GM10266 (cell line): ENCODE measurements around the gene LAMA1.

ENCODE experiments used
- DNase-seq: peaks from one replicate; pipeline ENCODE4 v3.0.0; 2012; ENCODE audit errors: extremely low spot score
- CTCF ChIP-seq: IDR thresholded peaks from 2 replicates; pipeline ENCODE4 v1.5.1; 2012; ENCODE audit warnings: mild to moderate bottlenecking, low read depth; ENCODE audit not compliant: control insufficient read depth, insufficient read depth; ENCODE audit errors: missing control alignments

LAMA1 gene

GRCh38 chr18:6994771-6995430 lies 122.7 kb downstream of the LAMA1 start:
- TF ChIP-seq CTCF: no peak
- no peak for DNase-seq

GRCh38 chr18:6994056-6994770 lies 123.4 kb downstream of the LAMA1 start:
- no peak for DNase-seq
- TF ChIP-seq CTCF: no peak

GRCh38 chr18:6992761-6993160 lies 124.8 kb downstream of the LAMA1 start:
- no peak for DNase-seq
- no peak for TF ChIP-seq CTCF

- no peak for DNase-seq
- no peak for TF ChIP-seq CTCF
Measured at GRCh38 chr18:6983366-6983765, 134.2 kb downstream of the LAMA1 start.

- no peak for DNase-seq
- no peak for TF ChIP-seq CTCF
Measured at GRCh38 chr18:6982398-6982797, 135.2 kb downstream of the LAMA1 start.

- TF ChIP-seq CTCF: no peak
- DNase-seq: no peak
Measured at GRCh38 chr18:6980363-6980762, 137.2 kb downstream of the LAMA1 start.

- DNase-seq: no peak
- TF ChIP-seq CTCF: no peak
Measured at GRCh38 chr18:6979954-6980353, 137.6 kb downstream of the LAMA1 start.
